NCI-H446 treated with DMSO at 0.1 percent for 48 hours (cell line): Measurements from ENCODE around the gene TSPAN9.
A peak's percentile ranks its signal among the peaks of the same experiment; 100 is the strongest.
"Not testable (repeated sequence)": the region's sequence is repeated elsewhere in the genome, so short reads cannot be mapped to it uniquely, and the experiment has no call there.

ENCODE experiments used
- DNase-seq: peaks from one replicate; lab custom pipeline; 2025; lab: John Stamatoyannopoulos, UW

The TSPAN9 gene

DNA sequence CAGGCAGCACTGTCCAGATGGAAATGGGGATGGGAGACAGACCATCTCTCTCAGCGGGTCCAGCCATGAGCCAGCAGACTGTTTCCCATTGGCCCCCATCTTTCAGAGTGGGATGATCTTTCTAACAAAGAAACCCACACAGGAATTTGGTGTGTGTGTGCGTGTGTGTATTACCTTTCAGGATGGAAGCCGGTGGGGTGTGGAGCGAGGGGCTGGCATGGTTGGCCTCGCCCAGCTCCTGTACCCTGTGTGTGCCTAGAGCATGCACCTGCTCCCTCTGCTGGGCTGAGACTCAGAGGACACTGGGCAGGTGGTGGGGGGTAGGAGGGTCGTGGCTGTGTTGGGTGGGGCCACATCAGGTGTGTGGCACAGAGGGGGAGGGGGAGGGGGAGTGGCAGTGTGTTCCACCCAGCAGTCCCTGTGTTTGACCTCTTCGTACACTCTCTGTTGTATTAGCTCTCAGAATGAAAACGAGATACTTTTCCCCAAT lies 33.0 kb upstream of the TSPAN9 start:
- no peak for DNase-seq

DNA sequence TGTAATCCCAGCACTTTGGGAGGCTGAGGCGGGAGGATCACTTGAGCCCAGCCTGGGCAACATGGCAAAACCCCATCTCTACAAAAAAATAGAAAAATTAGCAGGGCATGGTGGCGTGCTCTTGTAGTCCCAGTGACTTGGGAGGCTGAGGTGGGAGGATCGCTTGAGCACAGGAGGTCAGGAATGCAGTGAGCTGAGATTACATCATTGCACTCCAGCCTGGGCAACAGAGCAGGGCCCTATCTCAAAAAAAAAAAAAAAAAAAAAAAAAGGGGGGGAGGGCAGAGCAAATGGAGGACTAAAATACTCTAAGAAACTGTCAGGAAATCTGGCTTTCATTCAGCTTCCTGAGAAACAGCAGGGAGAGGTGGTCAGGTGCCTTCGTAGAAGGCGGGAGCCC lies 31.7 kb upstream of the TSPAN9 start:
- no peak for DNase-seq

DNA sequence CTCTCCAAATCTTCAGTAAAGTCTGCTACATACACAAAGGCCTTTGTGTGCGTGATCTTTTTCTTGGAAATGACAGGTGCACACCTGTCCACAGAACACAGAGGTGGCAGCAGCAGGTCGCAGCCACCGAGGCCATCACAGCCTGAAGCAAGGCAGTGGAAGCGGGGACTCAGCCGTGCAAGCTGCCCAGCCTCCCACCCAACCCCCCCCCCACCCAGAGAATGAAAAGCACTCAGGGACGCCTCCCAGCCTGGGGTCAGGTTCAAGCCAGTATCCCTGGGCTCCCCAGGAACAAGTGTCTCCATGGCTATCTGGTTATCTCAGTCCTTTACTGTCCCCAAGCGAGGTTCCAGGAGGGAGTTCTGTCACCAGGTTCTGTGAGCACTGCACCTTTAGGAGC lies 31.2 kb upstream of the TSPAN9 start:
- no peak for DNase-seq

DNA sequence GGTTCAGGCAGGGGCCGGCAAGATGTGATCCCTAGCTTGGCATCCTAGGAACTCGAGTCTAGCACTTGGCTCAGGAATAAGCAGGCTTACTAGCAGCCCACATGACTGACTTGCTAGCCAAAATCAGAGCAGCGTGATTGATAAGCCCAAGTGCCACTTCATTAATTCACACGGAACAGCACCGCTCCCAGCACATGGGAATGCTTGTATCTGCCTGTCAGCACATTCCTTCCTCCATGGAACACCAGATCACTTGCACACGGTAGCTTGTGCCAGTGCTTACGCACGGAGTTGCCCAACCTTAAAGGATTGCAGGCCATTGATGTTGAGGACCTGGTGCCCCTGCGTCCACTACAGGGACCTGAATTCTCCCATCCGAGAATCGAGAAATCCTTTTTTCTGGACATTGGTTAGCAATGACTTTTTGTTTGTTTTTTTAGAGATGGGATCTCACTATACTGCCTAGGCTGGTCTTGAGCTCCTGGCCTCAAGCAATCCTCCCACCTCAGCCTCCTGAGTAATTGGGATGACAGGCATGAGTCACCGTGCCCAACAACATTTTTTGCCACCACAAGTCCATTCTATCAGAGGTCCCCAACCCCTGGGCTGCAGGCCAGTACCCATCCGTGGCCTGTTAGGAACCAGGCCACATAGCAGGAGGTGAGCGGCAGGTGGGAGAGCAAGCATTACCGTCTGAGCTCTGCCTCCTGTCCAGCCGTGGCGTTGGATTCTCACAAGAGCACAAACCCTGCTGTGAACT lies 30.6 kb upstream of the TSPAN9 start:
- no peak for DNase-seq

DNA sequence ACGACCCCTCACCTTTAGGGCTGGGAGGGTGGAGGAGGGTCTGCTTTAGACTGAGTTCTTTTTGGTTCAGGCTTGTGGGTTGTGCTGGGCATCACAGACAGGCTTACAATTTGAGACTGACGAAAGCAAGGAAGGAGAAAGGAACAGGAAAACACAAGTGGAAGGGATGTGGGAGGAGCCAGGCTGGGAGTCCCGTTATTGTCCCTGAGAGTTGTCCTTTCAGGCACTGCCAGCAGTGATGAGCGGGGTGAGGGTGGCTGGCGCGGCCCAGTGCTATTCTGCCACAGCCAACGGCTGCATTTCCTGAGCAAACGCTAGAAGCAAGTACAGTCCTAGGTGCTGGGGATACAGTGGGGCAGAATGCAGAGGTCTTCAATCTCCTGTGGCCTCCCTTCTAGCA lies 29.2 kb upstream of the TSPAN9 start:
- DNase-seq = no peak

DNA sequence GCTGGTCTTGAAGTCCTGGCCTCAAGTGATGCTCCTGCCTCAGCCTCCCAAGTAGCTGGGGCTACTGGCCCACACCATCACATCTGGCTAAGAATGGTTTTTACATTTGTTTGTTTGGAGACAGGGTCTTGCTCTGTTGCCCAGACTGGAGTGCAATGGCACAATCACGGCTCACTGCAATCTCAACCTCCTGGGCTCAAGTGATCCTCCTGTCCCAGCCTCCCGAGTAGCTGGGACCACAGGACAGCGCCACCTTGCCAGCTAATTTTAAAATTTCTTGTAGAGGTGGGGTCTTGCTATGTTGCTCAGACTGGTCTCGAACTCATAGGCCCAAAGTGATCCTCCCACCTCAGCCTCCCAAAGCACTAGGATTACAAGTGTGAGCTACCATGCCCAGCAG lies 28.6 kb upstream of the TSPAN9 start:
- DNase-seq = no peak

DNA sequence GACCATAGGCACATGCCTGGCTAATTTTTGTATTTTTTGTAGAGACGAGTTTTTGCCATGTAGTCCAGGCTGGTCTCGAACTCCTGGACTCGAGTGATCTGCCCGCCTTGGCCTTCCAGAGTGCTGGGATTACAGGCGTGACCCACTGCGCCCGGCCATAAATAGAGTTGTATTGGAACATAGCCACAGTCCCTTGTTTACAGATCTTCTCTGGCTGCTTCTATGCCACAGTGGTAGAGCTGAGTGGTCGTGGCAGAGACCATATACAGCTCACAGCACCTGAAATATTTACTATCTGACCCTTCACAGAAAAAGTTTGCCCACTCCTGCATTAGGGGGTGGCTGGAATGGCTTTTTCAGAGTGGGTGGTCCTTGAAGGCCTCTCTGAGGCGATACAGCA lies 28.0 kb upstream of the TSPAN9 start:
- DNase-seq = no peak

DNA sequence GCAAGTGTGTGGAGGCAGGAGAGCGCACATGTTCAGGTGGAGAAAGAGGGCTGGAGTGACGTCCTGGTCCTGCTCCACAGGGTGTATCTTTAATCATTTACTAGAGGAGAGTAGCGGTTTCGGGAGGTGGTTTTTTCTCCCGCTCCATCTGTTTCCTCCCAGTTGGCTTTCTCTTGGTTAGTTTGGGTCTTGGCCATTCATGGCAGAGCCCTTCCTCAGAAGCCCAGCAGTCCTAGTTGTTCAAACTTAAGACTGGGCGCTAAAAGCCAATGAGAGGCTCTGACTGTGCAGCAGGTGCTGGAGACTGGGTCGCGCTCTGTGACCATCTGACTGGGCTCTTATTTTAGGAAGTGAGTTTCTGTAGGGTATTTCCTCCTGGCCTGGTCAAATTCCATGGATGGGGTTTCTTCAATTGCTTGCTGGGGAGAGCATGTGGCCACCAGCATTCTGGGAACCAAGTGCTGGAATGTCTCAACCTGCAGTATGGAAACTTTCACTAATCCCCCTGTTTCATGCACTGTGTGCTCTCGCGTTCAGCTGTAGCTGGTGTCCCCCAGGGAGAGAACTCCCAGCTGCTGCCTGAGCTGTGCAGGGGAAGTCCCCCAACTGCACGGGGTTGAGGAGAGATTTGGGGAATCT lies 27.4 kb upstream of the TSPAN9 start:
- DNase-seq = no peak

DNA sequence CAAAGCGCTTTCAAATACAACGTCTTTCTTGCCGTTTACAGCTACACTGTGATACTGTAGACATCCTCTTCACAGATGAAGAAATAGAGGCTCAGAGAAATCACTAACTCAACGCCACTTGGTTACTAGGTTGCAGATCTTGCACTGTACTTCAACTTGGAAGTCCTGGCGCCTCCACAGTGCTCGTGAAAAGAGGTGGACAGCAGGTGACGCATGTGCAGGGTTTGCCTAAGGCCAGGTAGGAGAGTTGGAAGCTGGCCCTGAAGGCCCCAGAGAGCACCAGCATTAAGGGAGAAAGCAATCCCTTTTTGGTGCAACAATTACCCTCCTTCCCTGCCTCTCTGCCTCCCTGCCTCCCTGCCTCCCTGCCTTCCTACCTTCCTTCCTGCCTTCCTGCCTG lies 22.8 kb upstream of the TSPAN9 start:
- no peak for DNase-seq

DNA sequence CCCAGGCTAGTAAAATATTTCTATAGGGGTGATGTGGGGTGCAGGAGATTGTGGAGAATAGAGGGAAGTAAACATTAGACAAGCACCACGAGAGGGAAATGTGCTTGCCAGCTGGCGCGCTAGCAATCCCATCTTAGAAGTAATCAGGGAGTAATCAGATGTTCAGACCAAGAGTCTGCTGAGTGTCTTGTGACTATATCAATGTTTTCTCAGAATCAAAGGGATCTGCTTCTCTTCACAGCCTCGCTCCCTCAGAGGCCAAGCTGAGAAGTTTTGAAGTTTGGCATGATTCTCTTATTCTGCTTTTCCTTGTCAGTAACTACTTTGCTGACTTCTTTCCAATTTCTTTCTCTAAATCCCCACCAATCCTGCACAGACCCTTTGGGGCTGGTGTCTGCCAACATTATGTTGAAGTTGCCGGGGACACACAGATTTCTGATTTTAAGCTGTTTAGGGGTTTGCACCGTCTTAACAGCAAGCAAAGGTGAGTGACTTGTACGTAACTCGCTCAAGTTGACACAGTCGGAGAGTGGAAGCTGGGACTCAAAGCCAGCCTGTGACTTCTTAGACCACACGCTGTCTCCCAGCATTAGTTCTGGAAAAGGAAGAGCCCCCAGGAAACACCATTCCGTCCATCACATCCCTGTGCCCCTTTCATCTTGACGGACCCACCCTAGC lies 22.0 kb upstream of the TSPAN9 start:
- DNase-seq = no peak

DNA sequence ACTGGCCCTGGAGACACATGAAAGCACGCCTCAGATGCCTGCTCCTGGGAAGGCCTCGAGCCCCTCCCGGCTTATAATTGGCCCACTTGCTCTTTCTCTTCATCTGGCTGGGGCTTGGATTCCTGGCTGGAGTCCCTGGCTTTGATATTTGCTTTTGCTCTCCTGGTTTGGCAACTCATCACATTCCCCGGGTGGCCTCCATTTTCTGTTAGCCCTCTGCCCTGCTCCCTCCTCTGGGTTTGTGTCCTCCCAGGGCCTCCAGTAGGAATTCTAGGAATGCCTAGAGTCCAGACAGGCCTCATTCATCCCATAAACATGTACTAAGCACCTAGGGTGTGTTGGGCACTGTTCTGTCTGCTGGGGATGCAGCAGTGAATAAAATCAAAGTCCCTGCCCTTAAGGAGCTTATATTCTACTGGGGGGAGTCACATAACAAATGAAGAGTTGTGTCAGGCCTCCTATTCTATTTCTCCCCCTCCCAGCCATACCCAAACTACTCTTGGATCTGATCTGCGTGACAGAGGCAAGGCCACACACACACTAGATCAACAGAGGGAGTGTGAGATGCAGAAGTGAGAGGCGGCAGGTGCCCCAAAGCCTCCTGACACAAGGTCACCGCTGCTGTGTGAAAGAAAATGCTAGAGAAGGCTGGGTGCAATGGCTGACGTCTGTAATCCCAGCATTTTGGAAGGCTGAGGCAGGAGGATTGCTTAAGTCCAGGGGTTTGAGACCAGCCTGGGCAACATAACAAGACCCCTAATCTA lies 21.3 kb upstream of the TSPAN9 start:
- DNase-seq = peak; percentile 50

DNA sequence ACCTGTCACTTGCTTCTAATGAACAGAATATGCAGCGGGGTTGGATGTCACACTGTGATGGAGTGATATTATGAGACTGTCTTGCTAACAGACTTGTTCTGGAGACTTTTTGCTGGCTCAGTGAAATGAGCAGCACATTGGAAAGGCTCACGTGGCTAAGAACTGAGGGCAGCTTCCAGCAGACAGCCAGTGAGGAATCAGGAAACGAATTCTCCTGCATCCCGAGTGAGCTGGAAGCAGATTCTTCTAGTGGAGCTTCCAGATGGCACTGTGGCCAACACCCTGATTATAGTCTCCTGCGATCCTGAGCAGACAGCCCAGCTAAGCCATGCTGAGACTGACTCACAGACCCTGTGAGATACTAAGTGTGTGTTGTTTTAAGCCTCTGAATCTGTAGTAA lies 16.1 kb upstream of the TSPAN9 start:
- no peak for DNase-seq

DNA sequence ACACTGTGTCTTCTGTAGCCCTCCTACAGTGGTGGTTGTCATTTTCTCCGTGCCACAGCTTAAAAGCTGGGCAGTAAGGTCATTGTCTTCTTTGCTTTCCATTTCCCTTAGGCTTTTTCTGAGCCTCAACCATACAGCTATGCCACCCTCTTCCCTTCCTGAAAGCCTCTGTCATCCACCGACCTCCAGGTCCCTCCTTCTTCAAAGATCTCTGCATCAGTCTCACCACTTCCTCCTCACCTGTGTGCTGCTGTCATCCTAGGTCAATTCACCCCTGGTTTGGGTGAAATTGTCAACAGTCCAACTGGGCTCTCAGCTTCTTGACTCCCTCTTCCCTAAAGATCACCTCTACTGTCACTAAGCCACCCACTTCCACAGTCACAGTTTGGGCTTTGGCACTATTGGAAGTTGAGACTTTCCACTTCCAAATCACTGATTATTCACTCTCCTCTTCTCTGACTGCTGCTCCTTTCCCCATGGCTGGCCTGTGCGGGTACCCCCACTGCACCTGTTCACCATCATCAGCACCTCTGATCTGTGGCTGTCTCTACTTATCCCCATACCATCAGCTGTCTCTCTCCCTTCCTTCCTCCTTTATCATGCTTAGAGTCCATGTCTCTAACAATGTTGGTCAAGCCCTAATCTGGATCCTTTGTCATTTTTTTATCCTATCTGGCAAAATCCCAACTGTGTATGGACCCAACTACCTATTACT lies 15.5 kb upstream of the TSPAN9 start:
- DNase-seq = no peak

DNA sequence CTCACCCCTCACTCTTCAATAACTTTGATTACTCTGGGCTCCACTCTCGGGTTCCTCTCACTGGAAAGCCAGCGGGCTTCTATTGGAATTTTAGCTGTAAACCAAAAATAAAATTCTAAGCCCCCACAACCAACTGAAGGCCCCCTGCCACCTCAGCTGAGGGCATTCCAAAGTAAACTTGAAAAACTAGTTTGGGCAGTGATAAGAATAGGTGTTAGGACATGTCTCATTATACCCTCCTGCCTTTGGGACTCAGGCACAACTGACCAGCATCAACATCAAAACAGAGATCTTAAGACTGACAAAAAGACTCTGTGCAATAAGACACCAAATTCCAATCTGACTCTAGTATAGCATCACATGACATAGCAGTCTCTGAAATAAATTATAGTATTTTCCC lies 11.9 kb upstream of the TSPAN9 start:
- no peak for DNase-seq

DNA sequence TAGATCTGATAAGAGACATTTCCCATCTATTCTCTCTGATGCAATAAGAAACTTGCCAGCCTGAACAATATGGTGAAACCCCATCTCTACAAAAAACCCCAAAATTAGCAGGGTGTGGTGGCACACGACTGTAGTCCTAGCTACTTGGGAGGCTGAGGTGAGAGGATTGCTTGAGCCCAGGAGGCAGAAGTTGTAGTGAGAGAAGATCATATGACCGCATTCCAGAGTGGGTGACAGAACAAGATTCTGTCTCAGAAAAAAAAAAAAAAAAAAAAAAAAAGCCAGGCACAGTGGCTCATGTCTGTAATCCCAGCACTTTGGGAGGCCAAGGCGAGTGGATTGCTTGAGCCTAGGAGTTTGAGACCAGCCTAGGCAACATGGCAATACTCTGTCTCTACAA lies 11.3 kb upstream of the TSPAN9 start:
- not testable (repeated sequence) for DNase-seq

DNA sequence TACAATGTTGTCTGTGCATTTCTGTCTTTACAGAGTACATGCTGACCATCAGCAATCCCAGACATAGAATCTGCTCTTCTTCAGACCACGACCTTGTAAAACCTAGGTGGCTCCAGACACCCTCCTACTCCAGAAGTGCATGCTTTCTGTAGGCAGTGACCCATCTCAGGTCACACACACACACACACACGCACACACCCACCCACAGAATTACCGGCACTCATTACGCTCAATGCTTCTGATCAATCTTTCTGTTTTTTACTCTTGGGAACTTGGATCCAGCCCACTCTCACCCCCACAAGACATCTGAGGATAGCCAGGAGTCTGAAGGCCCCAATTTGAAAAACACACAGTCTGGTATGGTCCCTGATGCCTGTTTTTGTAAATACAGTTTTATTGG lies 7.5 kb upstream of the TSPAN9 start:
- no peak for DNase-seq

DNA sequence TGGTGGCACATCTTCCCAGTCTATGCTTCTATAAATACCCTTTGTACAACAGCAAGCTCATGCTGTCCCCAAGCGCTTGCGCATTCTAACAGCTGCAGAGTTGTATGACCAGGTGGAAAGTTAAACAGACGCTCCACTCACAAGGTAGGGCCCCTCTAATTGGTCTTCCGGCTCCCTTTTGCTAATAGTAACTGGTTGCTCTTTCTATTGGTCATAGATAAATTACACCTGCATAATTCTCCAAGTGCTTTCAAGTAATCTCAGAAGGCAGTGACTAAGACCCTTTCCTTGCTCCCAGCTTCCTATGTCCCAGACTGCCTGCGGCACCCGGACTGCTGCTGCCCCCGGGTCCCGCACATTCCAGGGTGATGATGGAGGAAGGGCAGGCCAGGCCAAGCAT lies 6.1 kb upstream of the TSPAN9 start:
- no peak for DNase-seq

DNA sequence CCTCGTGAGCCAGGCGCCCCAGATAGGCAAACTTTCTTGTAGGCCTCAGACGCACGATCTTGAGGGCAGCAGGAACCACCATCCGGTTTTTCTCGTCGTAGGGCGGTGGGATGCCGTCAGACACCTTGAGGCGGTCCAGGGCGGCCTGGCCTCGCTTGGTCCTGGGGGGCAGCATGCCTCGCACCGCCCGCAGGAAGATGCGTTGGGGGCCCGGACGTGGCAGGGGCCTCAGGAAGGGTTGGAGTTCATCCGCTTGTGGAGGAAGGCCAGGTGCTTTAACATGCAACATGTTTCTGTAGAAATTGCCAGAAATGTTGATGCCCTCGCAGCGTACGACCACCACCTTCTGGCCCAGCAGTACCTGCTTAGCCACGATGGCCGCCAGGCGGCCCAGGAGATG lies 5.5 kb upstream of the TSPAN9 start:
- DNase-seq = no peak

DNA sequence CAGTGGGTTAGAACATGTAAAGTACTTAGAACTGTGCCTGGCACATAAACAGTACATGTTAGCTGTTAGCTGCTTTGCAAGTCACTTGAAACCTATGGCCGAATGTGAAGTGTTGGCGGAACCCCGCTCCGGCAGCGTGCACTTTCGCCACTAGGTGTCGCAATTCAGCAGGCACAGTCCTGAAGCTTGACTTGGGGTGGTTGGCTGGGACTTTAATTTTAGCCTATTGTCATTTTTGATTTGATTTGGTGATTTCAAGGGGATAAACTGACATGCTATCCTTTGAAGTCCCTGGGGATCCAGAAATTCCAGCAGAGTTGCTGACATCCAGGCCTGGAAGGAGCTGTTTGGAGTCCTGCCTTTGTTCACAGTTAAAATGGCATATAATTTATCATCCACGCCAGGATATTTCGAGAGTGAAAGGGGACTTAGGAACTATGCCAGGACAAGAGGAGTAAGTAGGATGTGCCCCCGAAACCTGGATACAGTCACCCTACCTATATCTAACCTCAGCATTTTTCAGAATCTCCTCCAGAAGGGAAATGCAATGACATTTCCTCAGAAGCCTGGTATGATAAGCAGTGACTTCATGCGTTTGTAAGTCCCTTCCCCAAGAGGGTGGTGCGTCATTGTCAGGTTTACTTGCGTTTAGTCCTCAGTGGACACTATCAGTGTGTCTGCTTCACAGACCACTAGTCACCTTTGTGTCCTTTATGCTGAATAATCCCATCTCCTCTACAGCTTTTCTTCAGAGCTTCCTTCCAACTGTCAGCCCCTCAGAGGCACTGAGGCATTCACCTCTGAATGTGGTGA lies 3.5 kb upstream of the TSPAN9 start:
- DNase-seq = peak; percentile 65

DNA sequence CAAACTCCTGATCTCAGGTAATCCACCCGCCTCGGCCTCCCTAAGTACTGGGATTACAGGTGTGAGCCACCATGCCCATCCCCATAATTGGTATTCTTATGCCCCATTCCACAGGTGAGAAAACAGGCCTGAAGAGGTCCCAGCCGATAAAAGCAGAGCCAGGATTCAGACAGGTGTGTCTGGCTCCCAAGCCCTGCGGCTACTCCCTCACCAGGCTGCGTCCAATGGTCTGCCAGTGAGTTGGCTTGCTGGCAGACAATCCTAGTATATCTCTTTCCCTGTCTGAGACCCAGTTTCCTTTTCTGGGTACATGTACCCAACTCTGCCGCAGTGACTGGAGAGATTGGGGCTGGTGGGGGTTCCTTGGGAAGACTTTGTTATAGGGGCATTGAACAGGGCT lies 1.9 kb upstream of the TSPAN9 start:
- DNase-seq = no peak

DNA sequence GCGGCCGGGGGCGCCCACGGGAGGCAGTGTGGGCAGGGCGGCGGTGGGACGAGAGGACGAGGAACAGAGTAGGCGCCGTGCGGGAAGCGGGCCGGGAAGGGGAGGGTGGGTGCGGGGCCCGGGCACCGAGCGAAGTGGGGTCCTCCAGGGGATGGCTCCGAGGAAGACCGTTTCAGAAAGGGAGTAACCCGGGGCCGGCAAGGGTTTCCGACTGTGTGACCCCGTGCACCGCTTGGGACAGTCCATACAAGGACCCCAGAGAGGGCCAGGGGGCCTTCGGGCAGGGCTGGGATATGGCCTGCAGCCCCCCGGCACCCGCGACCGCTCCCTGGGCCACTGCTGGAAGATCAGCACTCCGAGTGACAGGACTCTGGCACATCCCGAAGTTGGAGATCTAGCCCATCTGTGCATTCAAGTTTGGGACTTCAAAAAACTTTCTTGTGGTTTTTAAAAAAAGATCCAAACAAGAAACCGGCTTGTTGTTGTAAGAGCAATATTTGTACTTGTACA lies 448 bp downstream of the TSPAN9 start:
- no peak for DNase-seq
